ENCODE results near the gene APBB1IP.
"Not testable (repeated sequence)": the region's sequence is repeated elsewhere in the genome, so short reads cannot be mapped to it uniquely, and the experiment has no call there.

Gene APBB1IP

DNA sequence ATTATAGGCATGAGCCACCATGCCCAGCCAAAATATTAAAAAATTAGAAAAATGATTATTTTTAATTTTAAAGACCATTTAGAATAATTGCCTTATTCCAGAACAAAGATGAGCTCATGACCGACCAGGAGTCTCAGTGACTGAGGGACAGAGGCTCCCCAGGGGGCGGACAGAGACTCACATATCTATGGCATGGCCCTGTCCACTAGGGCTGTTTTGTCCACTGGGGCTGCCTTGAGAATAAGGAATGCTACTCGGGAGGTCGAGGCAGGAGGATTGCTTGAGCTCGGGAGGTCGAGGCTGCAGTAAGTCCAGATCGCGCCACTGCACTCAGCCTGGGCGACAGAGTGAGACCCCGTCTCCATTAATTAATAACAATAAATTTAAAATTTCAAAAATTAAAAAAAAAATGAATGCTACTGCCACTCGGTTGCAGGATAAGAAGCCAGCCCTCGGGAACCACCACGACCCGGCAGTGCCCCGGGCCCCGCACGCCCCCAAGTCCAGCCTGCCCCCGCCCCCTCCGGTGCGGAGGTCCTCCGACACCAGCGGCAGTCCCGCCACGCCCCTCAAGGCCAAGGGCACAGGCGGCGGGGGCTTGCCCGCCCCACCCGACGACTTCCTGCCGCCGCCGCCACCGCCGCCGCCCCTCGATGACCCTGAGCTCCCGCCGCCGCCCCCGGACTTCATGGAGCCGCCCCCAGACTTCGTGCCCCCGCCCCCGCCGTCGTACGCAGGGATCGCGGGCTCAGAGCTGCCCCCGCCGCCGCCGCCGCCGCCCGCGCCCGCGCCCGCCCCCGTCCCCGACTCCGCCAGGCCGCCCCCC lies 128.6 kb downstream of the APBB1IP start:
- DNase-seq, result no peak

DNA sequence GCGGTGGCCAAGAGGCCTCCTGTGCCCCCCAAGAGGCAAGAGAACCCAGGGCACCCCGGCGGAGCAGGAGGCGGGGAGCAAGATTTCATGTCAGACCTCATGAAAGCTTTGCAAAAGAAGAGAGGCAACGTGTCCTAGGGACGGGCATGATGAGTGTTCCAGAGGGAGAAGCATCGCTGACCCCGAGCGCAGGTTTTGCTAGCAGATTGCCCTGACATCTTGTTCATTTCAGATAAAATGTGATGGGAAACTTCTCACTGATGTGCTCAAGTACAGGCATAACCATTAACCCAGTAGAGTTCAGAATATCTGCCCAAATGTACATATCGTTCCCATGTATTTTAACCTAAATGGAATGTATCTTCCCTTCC lies 129.2 kb downstream of the APBB1IP start:
- no peak for DNase-seq

GRCh38 chr10:26571655-26572054 lies 133.5 kb downstream of the APBB1IP start:
- no peak for DNase-seq

GRCh38 chr10:26573674-26574073 lies 135.5 kb downstream of the APBB1IP start:
- no peak for DNase-seq

GRCh38 chr10:26574783-26575182 lies 136.6 kb downstream of the APBB1IP start:
- DNase-seq, result no peak

DNA sequence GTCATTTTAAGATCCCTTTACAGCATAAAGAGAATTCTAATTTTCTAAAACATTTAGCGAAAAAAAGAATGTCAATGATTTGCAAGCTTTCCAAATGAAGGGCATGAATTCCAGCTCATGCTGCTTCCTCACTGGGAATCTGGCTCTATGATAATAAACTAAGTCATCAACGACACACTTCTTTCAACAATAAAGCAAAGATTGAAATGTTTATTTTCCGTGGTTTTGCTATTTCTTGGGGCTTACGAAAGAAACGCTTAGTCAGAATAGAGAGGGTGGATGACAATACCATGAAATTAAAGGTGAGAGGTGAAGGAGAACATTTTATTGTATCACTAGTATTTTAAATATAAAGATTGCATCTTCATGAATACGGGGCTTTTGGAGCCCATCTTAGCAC lies 140.2 kb downstream of the APBB1IP start:
- not testable (repeated sequence) for DNase-seq

DNA sequence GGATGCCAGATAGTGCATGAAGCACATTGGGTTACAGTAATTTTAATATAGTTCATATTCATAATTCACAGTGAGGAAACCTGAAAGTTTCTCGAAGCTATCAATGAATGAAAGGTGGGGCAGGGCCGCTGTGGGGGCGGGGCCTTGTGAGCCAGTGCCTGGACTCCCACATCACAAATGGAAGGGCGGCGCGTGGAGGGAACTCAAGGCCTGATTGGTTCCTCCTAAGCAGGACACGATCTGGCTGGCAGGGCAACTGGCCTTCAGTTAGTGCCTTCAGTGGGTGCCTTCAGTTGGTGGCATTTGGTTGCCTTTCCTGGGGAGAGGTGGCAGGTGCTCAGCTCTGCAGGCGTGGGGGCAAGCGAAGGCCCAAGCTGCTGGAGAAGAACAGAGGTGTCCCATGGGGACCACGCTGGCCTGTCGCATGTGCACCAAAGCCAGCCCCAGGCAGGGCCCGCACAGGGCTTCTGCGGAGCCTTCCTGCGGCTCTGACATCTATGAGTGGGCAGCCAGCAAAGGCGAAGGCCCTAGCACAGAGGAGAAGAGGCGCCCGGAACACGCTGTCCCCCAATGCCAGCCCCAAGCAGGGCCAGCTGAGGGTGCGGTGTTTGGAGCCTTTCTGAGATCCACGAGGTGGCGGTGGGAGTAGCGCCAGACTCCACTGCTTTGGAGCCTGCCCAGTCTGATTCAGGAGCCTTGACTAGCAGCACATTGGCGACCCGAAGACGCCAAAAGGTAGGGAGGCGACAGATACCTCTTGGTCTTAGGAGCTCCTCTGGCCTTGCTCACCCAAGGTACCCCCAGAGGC lies 141.3 kb downstream of the APBB1IP start:
- DNase-seq, result no peak

- no peak for DNase-seq
Measured at GRCh38 chr10:26586211-26586610, 148.1 kb downstream of the APBB1IP start.

- DNase-seq, result no peak
Measured at GRCh38 chr10:26588611-26589010, 150.5 kb downstream of the APBB1IP start.

GRCh38 chr10:26589813-26590212 lies 151.7 kb downstream of the APBB1IP start:
- not testable (repeated sequence) for DNase-seq

GRCh38 chr10:26593896-26594295 lies 155.8 kb downstream of the APBB1IP start:
- no peak for DNase-seq

- not testable (repeated sequence) for DNase-seq
Measured at GRCh38 chr10:26603283-26603682, 165.1 kb downstream of the APBB1IP start.

DNA sequence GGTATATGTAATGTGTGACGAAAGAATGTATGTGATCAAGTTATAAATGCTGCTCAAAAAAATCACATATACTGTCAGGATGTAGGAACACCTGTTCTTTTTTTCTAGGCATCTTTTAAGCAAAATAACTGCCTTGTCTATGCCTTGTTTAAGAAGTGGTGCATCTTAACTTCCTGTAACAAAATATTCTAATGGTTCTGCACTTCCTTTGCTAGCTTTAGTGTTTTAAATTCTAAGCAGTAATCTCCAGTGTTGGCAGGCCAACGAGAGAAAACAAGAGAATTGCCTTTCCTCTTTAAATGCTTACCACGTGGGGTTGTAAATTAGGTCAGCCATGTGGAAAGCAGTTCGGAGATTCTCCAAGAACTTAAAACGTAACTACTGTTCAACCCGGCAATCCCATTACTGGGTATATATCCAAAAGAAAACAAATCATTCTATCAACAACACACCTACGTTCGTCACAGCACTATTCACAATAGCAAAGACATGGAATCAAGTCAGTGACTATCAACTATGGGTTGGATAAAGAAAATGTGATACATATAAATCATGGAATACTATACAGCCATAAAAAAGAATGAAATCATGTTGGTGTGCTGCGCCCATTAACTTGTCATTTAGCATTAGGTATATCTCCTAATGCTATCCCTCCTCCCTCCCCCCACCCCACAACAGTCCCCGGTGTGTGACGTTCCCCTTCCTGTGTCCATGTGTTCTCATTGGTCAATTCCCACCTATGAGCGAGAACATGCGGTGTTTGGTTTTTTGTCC lies 166.4 kb downstream of the APBB1IP start:
- not testable (repeated sequence) for DNase-seq

DNA sequence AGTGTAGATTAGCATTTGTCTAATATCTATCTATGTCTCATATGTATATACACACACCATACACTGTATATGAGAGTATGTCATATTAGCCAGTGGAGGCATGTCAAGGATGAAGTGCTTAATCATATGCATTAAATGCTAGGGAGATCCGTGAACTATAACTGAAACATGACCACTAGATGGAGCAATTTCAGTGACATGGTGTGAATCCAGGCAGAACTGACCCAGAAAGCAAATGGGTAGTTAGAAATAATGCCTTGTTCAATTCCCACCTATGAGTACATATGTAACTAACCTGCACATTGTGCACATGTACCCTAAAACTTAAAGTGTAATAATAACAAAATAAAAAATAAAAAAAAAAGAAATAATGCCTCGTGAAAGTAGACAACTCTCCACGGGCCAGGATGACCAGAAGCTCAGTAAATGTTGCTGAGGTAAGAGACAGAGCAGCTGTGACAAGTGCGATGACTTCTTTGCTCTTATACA lies 168.3 kb downstream of the APBB1IP start:
- not testable (repeated sequence) for DNase-seq

DNA sequence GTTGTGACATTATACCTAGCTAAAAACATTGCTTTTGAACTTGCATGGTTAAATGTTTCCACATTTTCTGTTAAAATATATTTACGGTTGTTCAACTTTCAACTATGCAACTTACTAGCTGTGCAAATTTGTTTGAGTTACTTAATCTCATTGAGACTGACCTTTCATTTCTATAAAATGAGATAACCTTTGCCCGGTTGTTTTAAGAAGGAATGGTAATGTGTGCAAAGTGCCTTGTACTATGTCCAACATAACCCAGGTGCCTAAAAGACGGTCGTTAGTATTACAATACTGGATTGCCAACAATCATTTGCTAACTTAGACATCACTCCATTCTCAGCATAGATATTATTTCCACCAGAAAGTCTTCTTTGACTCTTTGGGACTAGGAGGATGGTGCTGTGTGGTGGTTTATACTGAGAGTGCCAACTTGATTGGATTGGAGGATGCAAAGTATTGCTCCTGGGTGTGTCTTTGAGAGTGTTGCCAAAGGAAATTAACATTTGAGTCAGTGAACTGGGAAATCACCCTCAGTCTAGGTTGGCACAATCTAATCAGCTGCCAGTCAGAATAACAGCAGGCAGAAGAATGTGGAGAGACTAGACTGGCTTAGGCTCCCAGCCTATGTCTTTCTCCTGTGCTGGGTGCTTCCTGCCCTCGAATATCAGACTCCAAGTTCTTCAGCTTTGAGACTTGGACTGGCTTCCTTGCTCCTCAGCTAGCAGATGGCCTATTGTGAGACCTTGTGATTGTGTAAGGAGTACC lies 174.2 kb downstream of the APBB1IP start:
- no peak for DNase-seq
